ENCODE results near the gene MEAF6. TPM values are rescaled to one million over a fixed set of nuclear protein-coding genes. Genes with fewer than 3 reads are reported as not detected.
A peak's percentile ranks its signal among the peaks of the same experiment; 100 is the strongest.
"Not testable (repeated sequence)": the region's sequence is repeated elsewhere in the genome, so short reads cannot be mapped to it uniquely, and the experiment has no call there.

The MEAF6 gene
- total RNA-seq, 1 experiment from 2014 or later = 62.8 TPM

DNA sequence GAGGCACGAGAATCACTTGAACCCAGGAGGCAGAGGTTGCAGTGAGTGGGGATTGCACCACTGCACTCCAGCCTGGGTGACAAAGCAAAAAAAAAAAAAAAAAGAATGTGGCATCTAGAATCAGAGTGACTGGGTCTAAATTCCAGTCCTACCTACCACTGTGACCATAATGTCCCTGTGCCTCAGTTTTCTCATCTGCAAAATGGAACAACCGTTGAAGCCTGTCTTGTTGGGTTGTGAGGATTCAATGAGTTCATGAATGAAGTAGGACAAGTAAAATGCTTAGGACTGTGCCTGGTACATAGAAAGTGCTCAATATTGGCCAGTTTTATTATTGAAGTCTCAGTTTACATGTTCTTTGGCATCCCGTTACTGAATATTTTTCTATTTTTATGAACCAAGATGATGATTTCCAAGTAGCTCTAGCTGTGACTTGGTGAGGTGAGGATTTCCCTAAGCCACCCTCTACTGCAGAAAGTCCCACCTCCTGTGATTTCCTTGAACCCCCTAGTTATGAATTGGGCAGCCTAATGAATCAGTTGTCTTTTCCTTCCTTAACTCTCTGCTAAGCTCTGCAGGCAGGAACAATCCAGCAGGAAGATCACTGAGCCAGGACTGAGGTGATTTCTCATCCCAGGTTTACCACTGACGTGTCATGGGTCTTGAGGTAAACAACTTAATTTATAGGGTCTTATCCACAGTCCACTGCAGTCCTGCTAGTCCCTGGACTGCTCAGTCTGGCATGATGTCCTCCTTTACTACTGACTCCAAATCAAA, 18.9 kb upstream of the MEAF6 start:
- in situ Hi-C loops (cut with HindIII; ENCODE audit: low sequenced_read_pairs) = no loop called here

DNA sequence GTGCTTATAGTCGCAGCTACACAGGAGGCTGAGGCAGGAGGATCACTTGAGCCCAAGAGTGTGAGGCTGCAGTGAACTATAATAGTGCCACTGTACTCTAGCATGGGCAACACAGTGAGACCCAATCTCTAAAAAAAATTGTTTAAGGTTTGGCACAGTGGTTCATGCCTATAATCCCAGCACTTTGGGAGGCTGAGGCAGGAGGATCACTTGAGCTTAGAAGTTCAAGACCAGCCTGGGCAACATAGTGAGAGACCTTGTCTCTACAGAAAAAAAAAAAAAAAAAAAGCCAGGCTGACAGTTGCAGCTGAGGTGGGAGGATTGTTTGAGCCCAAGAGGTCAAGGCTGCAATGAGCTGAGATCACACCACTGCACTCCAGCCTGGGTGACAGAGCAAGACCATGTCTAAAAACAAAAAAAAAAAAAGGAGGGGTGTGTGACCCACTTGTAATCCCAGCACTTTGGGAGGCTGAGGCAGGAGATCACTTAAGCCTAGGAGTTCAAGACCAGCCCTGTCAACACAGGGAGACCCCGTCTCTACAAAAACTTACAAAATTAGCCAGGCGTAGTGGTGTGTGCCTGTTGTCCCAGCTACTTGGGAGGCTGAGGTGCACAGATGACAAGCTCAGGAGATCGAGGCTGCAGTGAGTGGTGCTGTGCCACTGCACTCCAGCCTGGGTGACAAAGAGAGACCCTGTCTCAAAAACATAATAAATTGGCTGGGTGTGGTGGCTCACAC, 18.0 kb upstream of the MEAF6 start:
- DNase-seq (ENCODE audit: low spot score); in situ Hi-C loops (cut with HindIII; ENCODE audit: low sequenced_read_pairs): not testable (repeated sequence)

More for the DNA sequence above, 18.9 kb upstream of the MEAF6 start:
- DNase-seq (ENCODE audit: low spot score) = no peak

DNA sequence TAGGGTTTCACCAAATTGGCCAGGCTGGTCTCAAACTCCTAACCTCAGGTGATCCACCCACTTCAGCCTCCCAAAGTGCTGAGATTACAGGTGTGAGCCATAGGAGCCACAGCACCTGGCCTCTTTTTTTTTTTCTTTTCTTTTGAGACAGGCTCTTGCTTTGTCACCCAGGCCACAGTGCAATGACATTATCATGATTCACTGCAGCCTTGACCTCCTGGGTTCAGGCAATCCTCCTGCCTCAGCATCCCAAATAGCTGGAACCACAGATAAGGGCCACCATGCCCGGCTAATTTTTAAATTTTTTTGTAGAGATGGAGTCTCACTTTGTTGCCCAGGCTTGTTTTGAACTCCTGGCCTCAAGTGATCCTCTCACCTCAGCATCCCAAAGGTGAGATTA, 15.3 kb upstream of the MEAF6 start:
- in situ Hi-C loops (cut with HindIII; ENCODE audit: low sequenced_read_pairs); DNase-seq (ENCODE audit: low spot score): not testable (repeated sequence)

GRCh38 chr1:37519613-37520012, 5.0 kb upstream of the MEAF6 start:
- DNase-seq (ENCODE audit: low spot score) = no peak
- in situ Hi-C loops (cut with HindIII; ENCODE audit: low sequenced_read_pairs) = no loop called here

- DNase-seq (ENCODE audit: low spot score); in situ Hi-C loops (cut with HindIII; ENCODE audit: low sequenced_read_pairs): not testable (repeated sequence)
Measured at GRCh38 chr1:37518929-37519328, 4.4 kb upstream of the MEAF6 start.

- in situ Hi-C loops (cut with HindIII; ENCODE audit: low sequenced_read_pairs) = not testable (repeated sequence)
Measured at GRCh38 chr1:37518241-37518640, 3.7 kb upstream of the MEAF6 start.

DNA sequence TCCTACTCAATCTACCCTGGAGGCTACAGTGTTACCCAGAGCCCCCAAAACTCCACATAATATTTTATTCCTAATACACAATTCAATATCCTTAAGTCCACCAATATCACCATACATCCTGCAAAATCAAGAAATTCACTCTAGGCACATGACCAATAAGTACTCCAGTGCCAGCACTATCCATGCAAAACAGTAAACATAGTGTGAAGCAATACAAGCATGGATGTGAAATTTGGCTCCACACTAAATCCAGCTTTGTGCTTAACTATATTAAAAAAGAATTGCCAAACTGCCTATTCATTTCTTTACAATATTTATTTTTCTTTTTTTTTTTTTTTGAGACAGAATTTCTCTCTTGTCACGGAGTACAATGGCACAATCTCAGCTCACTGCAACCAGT, 3.0 kb upstream of the MEAF6 start:
- DNase-seq (ENCODE audit: low spot score) = no peak
- in situ Hi-C loops (cut with HindIII; ENCODE audit: low sequenced_read_pairs) = no loop called here

More at GRCh38 chr1:37518241-37518640, 3.7 kb upstream of the MEAF6 start:
- DNase-seq (ENCODE audit: low spot score) = not testable (repeated sequence)

DNA sequence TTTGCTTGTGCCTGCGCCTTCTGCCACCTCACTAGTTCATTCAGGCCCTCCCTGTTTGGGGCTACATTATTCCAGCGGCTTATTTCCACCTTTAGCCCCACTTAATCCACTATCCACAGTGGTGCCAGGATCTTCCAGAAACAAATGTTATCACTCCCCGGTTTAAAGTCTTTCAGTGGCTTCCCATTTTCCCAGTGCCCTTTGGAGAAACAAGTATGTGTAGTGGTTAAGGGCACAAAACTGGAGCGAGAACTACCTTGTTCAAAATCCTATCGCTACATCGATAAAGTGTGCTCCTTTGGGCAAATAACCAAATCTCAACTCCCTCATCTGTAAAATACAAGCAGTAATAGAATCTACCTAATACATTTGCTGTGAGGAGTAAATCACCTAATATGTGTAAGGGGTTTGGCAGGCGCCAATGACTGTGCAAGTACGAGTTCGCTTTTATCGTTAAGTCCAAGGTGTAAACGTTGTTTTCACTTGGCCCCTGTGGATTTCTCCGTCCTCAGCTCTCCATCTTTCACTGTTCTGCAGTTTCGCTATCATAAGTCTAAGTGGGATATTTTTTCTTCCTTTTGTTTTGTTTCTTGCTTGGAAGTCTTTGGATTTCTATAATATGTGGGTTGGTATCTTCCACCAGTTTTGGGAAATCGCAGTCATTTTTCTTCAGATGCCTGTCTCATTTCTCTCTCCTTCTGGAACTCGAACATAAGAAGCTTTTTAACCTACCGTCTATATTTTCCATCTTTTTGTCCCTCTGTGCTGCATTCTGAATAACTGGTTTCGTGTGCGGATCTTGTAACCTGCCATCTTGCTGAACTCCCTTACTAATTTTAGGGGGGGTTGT, 844 bp upstream of the MEAF6 start:
- no peak for DNase-seq (ENCODE audit: low spot score)
- in situ Hi-C loops (cut with HindIII; ENCODE audit: low sequenced_read_pairs) = no loop called here

DNA sequence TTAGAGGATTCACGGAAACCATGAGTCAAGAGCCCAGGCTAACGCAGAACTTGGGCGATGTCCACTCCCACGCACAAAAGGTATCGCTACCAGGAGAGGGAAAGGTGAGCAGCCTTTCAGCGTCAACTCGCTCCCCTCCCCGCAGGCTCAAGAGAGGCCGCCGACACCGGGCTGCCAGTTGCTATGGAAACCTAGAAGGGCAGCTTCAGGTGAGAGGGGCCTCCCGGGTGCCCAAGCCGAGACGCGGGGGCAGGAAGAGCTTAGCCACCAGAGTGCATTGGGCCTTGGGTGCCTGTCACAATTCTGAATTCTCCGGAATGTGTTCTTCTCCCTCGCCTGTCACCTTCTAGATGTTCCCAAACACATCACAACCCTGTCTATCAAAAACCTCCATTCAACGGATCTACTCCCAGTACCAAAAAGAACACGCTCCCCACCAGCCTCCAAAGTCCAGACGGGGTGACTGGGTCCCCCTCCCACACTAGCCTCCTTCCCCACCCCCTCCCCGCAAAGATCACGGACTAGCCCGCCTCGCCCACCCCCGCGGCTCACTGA, 694 bp downstream of the MEAF6 start:
- peak; percentile 74 for DNase-seq (ENCODE audit: low spot score)
- in situ Hi-C loops (cut with HindIII; ENCODE audit: low sequenced_read_pairs) = no loop called here

DNA sequence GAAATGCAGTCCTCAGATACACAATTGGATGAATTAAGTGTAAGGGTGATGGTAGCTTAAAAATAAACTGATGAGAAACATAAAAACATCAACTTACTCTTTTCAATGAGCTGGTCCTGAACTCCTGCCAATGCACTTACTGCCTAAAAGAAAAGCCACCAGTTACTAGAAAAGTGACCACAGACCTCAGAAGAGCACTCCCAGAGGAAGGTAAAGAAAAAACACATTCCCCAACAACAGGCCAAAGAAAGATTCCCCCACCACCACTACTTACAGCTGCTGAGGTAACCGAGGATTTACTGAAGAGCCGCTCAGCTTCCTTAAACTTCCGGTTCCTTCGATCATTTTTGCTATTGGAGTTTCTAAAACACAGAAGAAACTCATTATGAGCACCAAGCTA, 5.4 kb downstream of the MEAF6 start:
- in situ Hi-C loops (cut with HindIII; ENCODE audit: low sequenced_read_pairs) = no loop called here
- peak; percentile 10 for DNase-seq (ENCODE audit: low spot score)

DNA sequence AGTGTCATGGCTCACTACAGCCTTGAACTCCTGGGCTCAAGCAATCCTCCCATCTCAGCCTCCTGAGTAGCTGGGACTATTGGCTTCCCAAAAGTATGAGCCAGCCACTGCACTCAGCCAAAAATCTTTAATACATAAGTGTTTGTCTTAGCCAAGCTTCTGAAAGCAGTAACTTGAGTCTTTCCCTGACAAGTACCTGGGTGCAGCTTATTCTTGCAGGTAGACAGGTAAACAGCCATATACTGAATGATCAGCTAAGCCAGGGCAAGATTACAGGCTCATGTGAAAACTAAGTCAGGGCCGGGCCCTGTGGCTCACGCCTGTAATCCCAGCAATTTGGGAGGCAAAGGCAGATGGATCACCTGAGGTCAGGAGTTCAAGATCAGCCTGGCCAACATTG, 7.8 kb downstream of the MEAF6 start:
- in situ Hi-C loops (cut with HindIII; ENCODE audit: low sequenced_read_pairs) = no loop called here

GRCh38 chr1:37502791-37503190, 11.8 kb downstream of the MEAF6 start:
- DNase-seq (ENCODE audit: low spot score); in situ Hi-C loops (cut with HindIII; ENCODE audit: low sequenced_read_pairs): not testable (repeated sequence)

More for the DNA sequence above, 7.8 kb downstream of the MEAF6 start:
- no peak for DNase-seq (ENCODE audit: low spot score)

GRCh38 chr1:37502104-37502503, 12.5 kb downstream of the MEAF6 start:
- in situ Hi-C loops (cut with HindIII; ENCODE audit: low sequenced_read_pairs) = no loop called here
- DNase-seq (ENCODE audit: low spot score) = no peak

- DNase-seq (ENCODE audit: low spot score) = no peak
- in situ Hi-C loops (cut with HindIII; ENCODE audit: low sequenced_read_pairs) = no loop called here
Measured at GRCh38 chr1:37501661-37502060, 12.9 kb downstream of the MEAF6 start.

DNA sequence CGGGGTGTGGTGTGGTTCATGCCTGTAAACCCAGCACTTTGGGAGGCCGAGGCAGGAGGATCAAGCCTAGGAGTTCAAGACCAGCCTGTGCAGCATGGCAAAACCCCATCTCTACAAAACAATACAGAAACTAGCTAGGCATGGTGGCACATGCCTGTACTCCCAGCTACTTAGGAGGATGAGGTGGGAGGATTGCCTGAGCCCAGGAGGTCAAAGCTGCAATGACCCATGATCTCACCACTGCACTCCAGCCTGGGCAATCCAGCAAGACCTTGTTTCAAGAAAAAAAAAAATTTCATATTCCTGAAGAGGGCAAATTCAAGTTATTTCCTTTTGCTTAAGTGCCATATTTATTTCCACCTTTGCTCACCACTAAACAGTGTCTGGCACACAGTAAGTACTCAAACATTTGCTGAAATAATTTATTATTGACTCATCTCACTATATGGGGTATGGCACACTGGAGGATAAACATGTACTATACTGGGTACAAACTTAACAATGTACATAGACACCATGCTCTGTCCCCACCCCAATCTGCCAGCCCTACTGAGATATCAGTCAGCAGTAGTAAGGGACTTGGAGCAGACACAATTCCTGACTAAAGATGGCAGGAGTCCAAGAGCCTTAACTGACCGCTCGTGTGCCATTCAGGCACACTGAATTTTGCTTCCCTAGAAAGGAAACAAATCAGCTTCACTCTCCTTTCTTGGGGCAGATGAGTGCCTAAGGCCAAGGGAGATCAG, 15.5 kb downstream of the MEAF6 start:
- DNase-seq (ENCODE audit: low spot score) = peak; percentile 84
- in situ Hi-C loops (cut with HindIII; ENCODE audit: low sequenced_read_pairs) = no loop called here

GRCh38 chr1:37497832-37498231, 16.7 kb downstream of the MEAF6 start:
- peak; percentile 39 for DNase-seq (ENCODE audit: low spot score)
- in situ Hi-C loops (cut with HindIII; ENCODE audit: low sequenced_read_pairs) = no loop called here

- DNase-seq (ENCODE audit: low spot score) = no peak
- in situ Hi-C loops (cut with HindIII; ENCODE audit: low sequenced_read_pairs) = no loop called here
Measured at GRCh38 chr1:37495875-37496274, 18.7 kb downstream of the MEAF6 start.

DNA sequence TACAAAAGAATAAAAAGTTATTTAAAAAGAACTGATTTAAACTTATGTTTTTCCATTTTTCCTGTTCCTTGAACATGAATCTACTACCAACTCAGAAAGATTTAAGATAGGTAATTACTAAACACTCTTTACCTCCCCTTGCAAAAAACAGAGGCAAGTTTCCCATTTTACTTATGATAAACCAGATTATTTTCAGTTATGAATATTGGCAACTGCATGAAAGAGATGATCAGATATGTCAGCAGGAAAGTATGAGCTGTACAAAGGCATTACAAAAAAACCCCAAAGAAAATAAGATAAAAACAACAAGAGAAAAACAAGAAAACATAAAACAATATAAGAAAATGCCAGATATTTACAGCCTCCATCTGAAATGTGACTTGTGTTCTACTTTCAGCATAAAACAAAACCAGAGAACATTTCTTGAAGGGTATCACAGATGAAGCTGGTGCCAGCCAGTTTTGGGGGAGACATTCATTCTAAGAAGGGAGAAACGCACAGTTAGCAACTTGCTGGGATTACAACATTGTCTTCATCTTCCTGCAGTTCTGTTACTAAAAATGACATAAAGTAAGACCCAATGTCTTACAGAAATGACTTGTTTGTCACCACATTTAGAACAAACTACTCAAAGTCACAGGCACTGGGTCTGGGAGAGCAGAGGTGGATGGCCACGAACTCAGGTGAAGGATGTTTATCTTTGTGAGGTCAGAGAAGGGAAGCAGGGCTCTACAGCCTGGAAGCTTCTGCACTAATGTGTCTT, 21.0 kb downstream of the MEAF6 start:
- no peak for DNase-seq (ENCODE audit: low spot score)
- in situ Hi-C loops (cut with HindIII; ENCODE audit: low sequenced_read_pairs) = no loop called here

Measured in G401 (cell line).